ENCODE results near the gene CANT1. TPM values are rescaled to one million over a fixed set of nuclear protein-coding genes. Genes with fewer than 3 reads are reported as not detected.

Gene CANT1
- total and polyA plus RNA-seq, 7 donors, result 10.2 to 34.3 (median 22.5) TPM

DNA sequence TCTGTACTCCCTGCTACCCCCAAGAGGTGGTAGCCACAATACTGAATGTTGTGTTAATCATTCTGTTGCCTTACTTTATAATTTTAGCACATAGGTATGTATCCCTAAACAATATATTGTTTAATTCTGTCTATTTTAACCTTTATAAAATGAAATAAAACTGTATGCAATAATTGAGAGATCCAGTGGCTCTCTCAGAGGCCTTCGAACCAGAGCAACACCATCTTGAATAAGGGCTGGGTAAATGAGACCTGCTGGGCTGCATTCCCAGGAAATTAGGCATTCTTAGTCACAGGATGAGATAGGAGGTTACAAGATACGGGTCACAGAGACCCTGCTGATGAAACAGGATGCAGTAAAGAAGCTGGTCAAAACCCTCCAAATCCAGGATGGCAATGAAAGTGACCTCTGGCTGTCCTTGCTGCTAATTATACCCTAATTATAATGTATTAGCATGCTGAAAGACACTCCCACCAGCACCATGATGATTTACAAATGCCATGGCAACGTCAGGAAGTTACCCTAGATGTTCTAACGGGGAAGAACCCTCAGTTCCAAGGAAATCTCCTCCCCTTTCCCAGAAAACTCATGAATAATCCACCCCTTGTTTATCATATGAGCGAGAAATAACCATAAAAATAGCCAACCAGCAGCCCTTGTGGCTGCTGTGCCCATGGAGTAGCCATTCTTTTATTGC lies 2.0 kb upstream of the CANT1 start:
- H3K36me3 ChIP-seq (ENCODE audit: insufficient read depth in 1 of 2, low read depth in 1 of 2), result peaks cover 0 to 5% of the 10 kb centered on the region in 2 donors
- no peak overlapping the region for H3K4me3 ChIP-seq
- TF ChIP-seq, protein P1, sequence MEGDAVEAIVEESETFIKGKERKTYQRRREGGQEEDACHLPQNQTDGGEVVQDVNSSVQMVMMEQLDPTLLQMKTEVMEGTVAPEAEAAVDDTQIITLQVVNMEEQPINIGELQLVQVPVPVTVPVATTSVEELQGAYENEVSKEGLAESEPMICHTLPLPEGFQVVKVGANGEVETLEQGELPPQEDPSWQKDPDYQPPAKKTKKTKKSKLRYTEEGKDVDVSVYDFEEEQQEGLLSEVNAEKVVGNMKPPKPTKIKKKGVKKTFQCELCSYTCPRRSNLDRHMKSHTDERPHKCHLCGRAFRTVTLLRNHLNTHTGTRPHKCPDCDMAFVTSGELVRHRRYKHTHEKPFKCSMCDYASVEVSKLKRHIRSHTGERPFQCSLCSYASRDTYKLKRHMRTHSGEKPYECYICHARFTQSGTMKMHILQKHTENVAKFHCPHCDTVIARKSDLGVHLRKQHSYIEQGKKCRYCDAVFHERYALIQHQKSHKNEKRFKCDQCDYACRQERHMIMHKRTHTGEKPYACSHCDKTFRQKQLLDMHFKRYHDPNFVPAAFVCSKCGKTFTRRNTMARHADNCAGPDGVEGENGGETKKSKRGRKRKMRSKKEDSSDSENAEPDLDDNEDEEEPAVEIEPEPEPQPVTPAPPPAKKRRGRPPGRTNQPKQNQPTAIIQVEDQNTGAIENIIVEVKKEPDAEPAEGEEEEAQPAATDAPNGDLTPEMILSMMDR (IDR thresholded peaks at IDR 0.05), result no peak
- no peaks in the 10 kb centered on the region for H3K27me3 ChIP-seq (ENCODE audit: insufficient read depth in 3 of 3, low read length in 2 of 3)
- H3K4me1 ChIP-seq, result peaks cover 22% of the 10 kb centered on the region
- no peak overlapping the region for H3K27ac ChIP-seq
- intact Hi-C loops (cut with DNase I), result no loop called here
- no peak for DNase-seq
- no peak for ATAC-seq
- 65 to 76% (median 73%) methylated on average over 5 of the region's 5 CpGs for WGBS, 3 donors
- H3K9me3 ChIP-seq, result no peaks in the 10 kb centered on the region

DNA sequence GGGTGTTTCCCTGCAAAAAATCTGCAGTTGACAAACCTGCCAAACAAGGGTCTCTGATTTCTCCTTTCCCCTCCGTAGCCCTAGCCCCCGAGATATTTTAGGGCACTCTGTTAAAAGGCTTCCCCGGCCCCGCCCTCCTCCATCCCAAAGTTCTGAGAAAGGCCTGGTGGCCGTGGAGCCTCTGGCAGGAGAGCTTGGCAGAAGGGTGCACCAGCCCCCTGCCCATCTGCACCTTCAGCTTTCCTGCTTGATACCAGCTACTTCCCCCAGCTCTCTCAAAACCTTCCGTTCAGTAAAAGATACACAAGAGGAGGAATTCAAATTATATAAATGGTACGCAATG lies 711 bp upstream of the CANT1 start:
- ATAC-seq (peak in 2 of 4 donors; percentile 3 to 14), DNase-seq (no peak)
- intact Hi-C loops (cut with DNase I), result no loop called here
- TF ChIP-seq, protein P1 (IDR thresholded peaks at IDR 0.05), result no peak
- H3K9me3 ChIP-seq, result no peaks in the 10 kb centered on the region
- H3K27ac ChIP-seq, result peak overlapping the region; percentile 91
- peak overlapping the region; percentile 74 for H3K4me3 ChIP-seq
- H3K27me3 ChIP-seq (ENCODE audit: insufficient read depth in 3 of 3, low read length in 2 of 3), result no peaks in the 10 kb centered on the region
- WGBS, 3 donors, result 53 to 61% (median 58%) methylated on average over 7 of the region's 7 CpGs
- H3K4me1 ChIP-seq, result peaks cover 29% of the 10 kb centered on the region
- H3K36me3 ChIP-seq (ENCODE audit: insufficient read depth in 1 of 2, low read depth in 1 of 2), result peaks cover 0 to 5% of the 10 kb centered on the region in 2 donors

DNA sequence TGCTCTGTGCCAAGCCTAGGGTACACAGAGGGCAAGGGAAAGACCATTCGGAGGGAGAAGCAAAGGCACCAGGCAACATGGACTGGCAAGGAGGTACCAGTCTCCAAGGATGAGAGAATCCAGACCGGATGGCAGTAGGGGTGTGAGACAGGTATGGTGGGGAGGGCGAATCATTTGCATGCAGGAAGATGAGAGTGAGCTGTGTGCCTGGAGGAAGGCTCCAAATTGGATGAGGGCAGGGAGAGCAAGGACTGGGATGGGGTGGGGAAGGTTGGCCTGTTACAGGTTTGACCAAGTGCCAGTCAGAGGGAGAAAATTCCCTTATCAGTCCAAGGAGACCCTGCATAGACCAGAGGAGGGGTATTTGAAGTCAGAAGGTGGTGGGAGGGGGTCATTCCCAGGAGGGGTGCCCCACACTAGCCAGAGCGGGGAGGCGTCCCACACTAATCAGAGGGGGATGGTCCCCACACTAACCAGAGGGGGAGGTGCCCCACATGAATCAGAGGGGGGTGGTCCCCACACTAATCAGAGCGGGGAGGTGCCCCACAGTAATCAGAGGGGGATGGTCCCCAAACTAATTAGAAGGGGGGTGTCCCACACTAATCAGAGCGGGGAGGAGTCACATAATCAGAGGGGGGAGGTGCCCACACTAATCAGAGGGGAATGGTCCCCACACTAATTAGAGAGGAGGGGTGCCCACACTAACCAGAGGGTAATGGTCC lies 737 bp downstream of the CANT1 start:
- Histone ChIP-seq H3K36me3 (ENCODE audit: insufficient read depth in 1 of 2, low read depth in 1 of 2) (peaks cover 0 to 5% of the 10 kb centered on the region in 2 donors), H3K4me1 (peaks cover 29% of the 10 kb centered on the region), H3K9me3 (no peaks in the 10 kb centered on the region), H3K27ac (peak overlapping the region; percentile 91), H3K4me3 (peak overlapping the region; percentile 74), H3K27me3 (ENCODE audit: insufficient read depth in 3 of 3, low read length in 2 of 3) (no peaks in the 10 kb centered on the region)
- ATAC-seq (peak in 2 of 4 donors; percentile 2 to 5), DNase-seq (no peak)
- intact Hi-C loops (cut with DNase I), result no loop called here
- WGBS, 3 donors, result 31 to 34% (median 32%) methylated on average over 7 of the region's 7 CpGs
- TF ChIP-seq, protein P1 (IDR thresholded peaks at IDR 0.05), result no peak

DNA sequence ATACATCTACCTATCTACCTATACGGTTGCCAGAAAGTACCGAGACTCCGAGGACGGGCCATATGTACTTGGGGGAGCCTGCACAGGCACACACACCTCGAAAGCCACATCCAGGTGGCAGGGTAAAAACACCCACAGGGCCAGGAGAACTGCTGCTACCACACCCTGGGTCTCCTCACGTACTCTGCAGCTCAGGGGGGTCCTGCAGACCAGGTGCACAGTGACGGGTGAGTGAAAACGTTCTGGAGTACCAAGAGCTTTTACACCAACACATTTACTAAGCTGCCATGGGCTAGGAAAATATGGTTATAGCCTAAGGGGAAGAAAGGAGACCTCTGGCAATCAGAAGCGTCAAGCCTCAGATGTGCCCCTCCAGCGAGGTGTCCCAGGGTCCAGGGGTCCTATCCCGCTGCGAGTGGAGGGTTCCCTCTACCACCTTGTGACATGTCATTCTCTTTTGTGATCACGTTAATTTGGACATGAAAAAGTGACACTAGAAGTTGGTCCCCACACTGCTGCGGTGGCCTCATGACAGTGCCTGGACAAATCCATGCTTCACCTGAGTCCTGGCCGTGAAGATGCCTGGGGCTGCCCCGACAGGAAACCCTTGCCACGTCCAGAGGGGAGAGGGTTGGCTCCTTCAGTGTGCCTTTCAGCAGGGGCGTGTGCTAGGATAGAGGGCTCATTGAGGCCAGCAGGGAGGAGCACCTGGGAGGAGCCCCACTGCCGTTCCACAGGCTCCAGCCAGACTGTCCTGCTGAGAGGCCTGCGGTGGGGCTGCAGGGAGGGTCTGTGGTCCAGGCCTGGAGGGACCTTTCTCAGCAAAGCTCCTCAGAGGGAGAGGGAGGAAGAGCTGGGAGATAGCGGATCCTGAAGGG lies 1.8 kb downstream of the CANT1 start:
- DNase-seq (no peak), ATAC-seq (no peak)
- Histone ChIP-seq H3K4me3 (no peak overlapping the region), H3K27ac (no peak overlapping the region), H3K4me1 (peaks cover 29% of the 10 kb centered on the region), H3K9me3 (no peaks in the 10 kb centered on the region), H3K36me3 (ENCODE audit: insufficient read depth in 1 of 2, low read depth in 1 of 2) (peaks cover 0 to 5% of the 10 kb centered on the region in 2 donors), H3K27me3 (ENCODE audit: insufficient read depth in 3 of 3, low read length in 2 of 3) (no peaks in the 10 kb centered on the region)
- TF ChIP-seq, protein P1 (IDR thresholded peaks at IDR 0.05), result no peak
- WGBS, 3 donors, result 81 to 85% (median 83%) methylated on average over 21 of the region's 21 CpGs
- intact Hi-C loops (cut with DNase I), result no loop called here

All from psoas muscle (tissue), 8 donors.